ENCODE data around the gene GUCY1A2.

GRCh38 chr11:106706355-106706754, 311.9 kb downstream of the GUCY1A2 start:
- TF ChIP-seq, protein P1, sequence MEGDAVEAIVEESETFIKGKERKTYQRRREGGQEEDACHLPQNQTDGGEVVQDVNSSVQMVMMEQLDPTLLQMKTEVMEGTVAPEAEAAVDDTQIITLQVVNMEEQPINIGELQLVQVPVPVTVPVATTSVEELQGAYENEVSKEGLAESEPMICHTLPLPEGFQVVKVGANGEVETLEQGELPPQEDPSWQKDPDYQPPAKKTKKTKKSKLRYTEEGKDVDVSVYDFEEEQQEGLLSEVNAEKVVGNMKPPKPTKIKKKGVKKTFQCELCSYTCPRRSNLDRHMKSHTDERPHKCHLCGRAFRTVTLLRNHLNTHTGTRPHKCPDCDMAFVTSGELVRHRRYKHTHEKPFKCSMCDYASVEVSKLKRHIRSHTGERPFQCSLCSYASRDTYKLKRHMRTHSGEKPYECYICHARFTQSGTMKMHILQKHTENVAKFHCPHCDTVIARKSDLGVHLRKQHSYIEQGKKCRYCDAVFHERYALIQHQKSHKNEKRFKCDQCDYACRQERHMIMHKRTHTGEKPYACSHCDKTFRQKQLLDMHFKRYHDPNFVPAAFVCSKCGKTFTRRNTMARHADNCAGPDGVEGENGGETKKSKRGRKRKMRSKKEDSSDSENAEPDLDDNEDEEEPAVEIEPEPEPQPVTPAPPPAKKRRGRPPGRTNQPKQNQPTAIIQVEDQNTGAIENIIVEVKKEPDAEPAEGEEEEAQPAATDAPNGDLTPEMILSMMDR (IDR thresholded peaks at IDR 0.05) = no peak
- no peak for TF ChIP-seq POLR2A (IDR thresholded peaks at IDR 0.05)
